CD4-positive, alpha-beta T cell treated with Interleukin-4 for 1 hour (primary cell): ENCODE measurements around the gene OPHN1.
"Not testable (repeated sequence)": the region's sequence is repeated elsewhere in the genome, so short reads cannot be mapped to it uniquely, and the experiment has no call there.

ENCODE experiments used
- DNase-seq, 2 donors: peaks; one replicate each; pipeline ENCODE4 v3.0.0-alpha.2; 2020 to 2022

The OPHN1 gene

GRCh38 chrX:68421636-68422035, 11.7 kb downstream of the OPHN1 start:
- no peak for DNase-seq

- no peak for DNase-seq
These were observed 12.7 kb downstream of the OPHN1 start for GRCh38 chrX:68420559-68420958.

- no peak for DNase-seq
These were observed 13.3 kb downstream of the OPHN1 start for GRCh38 chrX:68419975-68420374.

GRCh38 chrX:68417651-68418050, 15.6 kb downstream of the OPHN1 start:
- DNase-seq, result no peak

GRCh38 chrX:68416592-68416991, 16.7 kb downstream of the OPHN1 start:
- no peak for DNase-seq

- DNase-seq, result no peak
These were observed 18.0 kb downstream of the OPHN1 start for GRCh38 chrX:68415316-68415715.

GRCh38 chrX:68413254-68413653, 20.0 kb downstream of the OPHN1 start:
- no peak for DNase-seq

- DNase-seq, result no peak
These were observed 21.6 kb downstream of the OPHN1 start for GRCh38 chrX:68411729-68412128.

- no peak for DNase-seq
These were observed 24.1 kb downstream of the OPHN1 start for GRCh38 chrX:68409194-68409593.

GRCh38 chrX:68403522-68403921, 29.8 kb downstream of the OPHN1 start:
- DNase-seq, result no peak

- DNase-seq, result no peak
These were observed 30.3 kb downstream of the OPHN1 start for GRCh38 chrX:68403038-68403437.

GRCh38 chrX:68402094-68402493, 31.2 kb downstream of the OPHN1 start:
- DNase-seq, result no peak

GRCh38 chrX:68398291-68398690, 35.0 kb downstream of the OPHN1 start:
- DNase-seq, result no peak

GRCh38 chrX:68396953-68397352, 36.3 kb downstream of the OPHN1 start:
- no peak for DNase-seq

GRCh38 chrX:68389419-68389960, 43.8 kb downstream of the OPHN1 start:
- not testable (repeated sequence) for DNase-seq

GRCh38 chrX:68387776-68388175, 45.5 kb downstream of the OPHN1 start:
- no peak for DNase-seq

- no peak for DNase-seq
These were observed 49.8 kb downstream of the OPHN1 start for GRCh38 chrX:68383540-68383939.

- not testable (repeated sequence) for DNase-seq
These were observed 55.7 kb downstream of the OPHN1 start for GRCh38 chrX:68377579-68377978.

- DNase-seq, result no peak
These were observed 56.9 kb downstream of the OPHN1 start for GRCh38 chrX:68376373-68376772.

GRCh38 chrX:68375803-68376202, 57.5 kb downstream of the OPHN1 start:
- no peak for DNase-seq

GRCh38 chrX:68372665-68373064, 60.6 kb downstream of the OPHN1 start:
- DNase-seq, result no peak

- DNase-seq, result no peak
These were observed 63.7 kb downstream of the OPHN1 start for GRCh38 chrX:68369559-68369958.

- DNase-seq, result no peak
These were observed 68.0 kb downstream of the OPHN1 start for GRCh38 chrX:68365341-68365740.

- no peak for DNase-seq
These were observed 69.3 kb downstream of the OPHN1 start for GRCh38 chrX:68363984-68364383.

- DNase-seq, result no peak
These were observed 74.6 kb downstream of the OPHN1 start for GRCh38 chrX:68358679-68359078.

GRCh38 chrX:68355629-68355920, 77.7 kb downstream of the OPHN1 start:
- no peak for DNase-seq
